SK-N-SH (cell line): ENCODE results near the gene ABHD10. TPM values are rescaled to one million over a fixed set of nuclear protein-coding genes. Genes with fewer than 3 reads are reported as not detected.

ENCODE experiments used
- CTCF ChIA-PET: fragments of 300-600, 350-600 bp; formaldehyde crosslinking; extraction: SDS; loops from one replicate; lab custom pipeline; 2021; lab: Yijun Ruan, JAX
- POLR2A ChIA-PET: fragments of 350-600 bp; sonication (Branson Sonifier 250); formaldehyde crosslinking; extraction: SDS; loops from one replicate; lab custom pipeline; 2020; ENCODE audit warnings: antibody characterized with exemption, inconsistent platforms; lab: Yijun Ruan, JAX
- DNase-seq: peaks from one replicate; pipeline ENCODE4 v3.0.0; 2012
- H2AFZ ChIP-seq: fragments of 200-600 bp; sonication (generic); 2 replicates; pipeline ENCODE4 v1.8.1; 2016; ENCODE audit warnings: antibody characterized with exemption, mild to moderate bottlenecking, low read depth
- H3F3A ChIP-seq: fragments of 200-600 bp; sonication (generic); replicated peaks from 2 replicates; pipeline ENCODE3; 2016; ENCODE audit warnings: antibody characterized with exemption, mild to moderate bottlenecking; ENCODE audit not compliant: insufficient read depth
- H3K27ac ChIP-seq, 2 experiments: fragments of 200-500 bp in 1 of 2; fragments of 200-600 bp in 1 of 2; sonication (Bioruptor generic) in 1 of 2; sonication (generic), shearing (Covaris generic) in 1 of 2; 2 replicates each; pipeline versions ENCODE4 v1.5.1 to v1.6.1; 2014 to 2016; ENCODE audit warnings: low read depth in 2 of 2, inconsistent platforms in 1 of 2, low read length in 1 of 2, mild to moderate bottlenecking in 1 of 2, mixed read lengths in 1 of 2
- H3K27me3 ChIP-seq: fragments of 200-600 bp; sonication (generic), shearing (Covaris generic); 2 replicates; pipeline ENCODE4 v1.6.1; 2016; ENCODE audit warnings: mixed run types; ENCODE audit not compliant: insufficient read depth
- H3K36me3 ChIP-seq, 2 experiments: fragments of 200-500 bp in 1 of 2; fragments of 200-600 bp in 1 of 2; sonication (Bioruptor generic) in 1 of 2; sonication (generic) in 1 of 2; replicated peaks in 1 of 2; 2 replicates each; pipeline versions ENCODE3 to v1.5.1; 2014 to 2016; ENCODE audit warnings: low read length in 1 of 2, mild to moderate bottlenecking in 1 of 2; ENCODE audit not compliant: insufficient read depth in 2 of 2, control insufficient read depth in 1 of 2
- H3K4me1 ChIP-seq, 2 experiments: fragments of 200-500 bp in 1 of 2; fragments of 200-600 bp in 1 of 2; sonication (Bioruptor generic) in 1 of 2; sonication (generic), shearing (Covaris generic) in 1 of 2; 2 replicates each; pipeline versions ENCODE4 v1.5.1 to v1.6.1; 2014 to 2016; ENCODE audit warnings: low read depth in 1 of 2, low read length in 1 of 2, mixed run types in 1 of 2; ENCODE audit not compliant: insufficient read depth in 2 of 2, control insufficient read depth in 1 of 2
- H3K4me2 ChIP-seq: fragments of 200-600 bp; sonication (generic), shearing (Covaris generic); 2 replicates; pipeline ENCODE4 v1.6.1; 2017; ENCODE audit warnings: mixed run types
- H3K4me3 ChIP-seq, 2 experiments: fragments of 200-500 bp in 1 of 2; fragments of 200-600 bp in 1 of 2; sonication (Bioruptor generic) in 1 of 2; sonication (generic), shearing (Covaris generic) in 1 of 2; 2 replicates each; pipeline versions ENCODE4 v1.5.1 to v1.8.1; 2014 to 2016; ENCODE audit warnings: low read depth in 2 of 2, inconsistent platforms in 1 of 2, low read length in 1 of 2, mild to moderate bottlenecking in 1 of 2, mixed read lengths in 1 of 2, moderate library complexity in 1 of 2
- H3K79me2 ChIP-seq: fragments of 200-600 bp; sonication (generic); 2 replicates; pipeline ENCODE4 v1.8.1; 2017; ENCODE audit warnings: mild to moderate bottlenecking; ENCODE audit not compliant: insufficient read depth
- H3K9ac ChIP-seq: fragments of 200-600 bp; sonication (generic); 2 replicates; pipeline ENCODE4 v1.6.1; 2017; ENCODE audit warnings: mixed run types
- H3K9me2 ChIP-seq: fragments of 200-600 bp; sonication (generic); 2 replicates; pipeline ENCODE4 v1.6.1; 2017; ENCODE audit warnings: mixed run types
- H3K9me3 ChIP-seq: fragments of 200-600 bp; sonication (generic); 2 replicates; pipeline ENCODE4 v1.6.1; 2017; ENCODE audit warnings: mixed run types, mild to moderate bottlenecking, moderate library complexity
- H4K20me1 ChIP-seq: fragments of 200-600 bp; sonication (generic); 2 replicates; pipeline ENCODE4 v1.6.1; 2017; ENCODE audit warnings: mild to moderate bottlenecking, mixed run types; ENCODE audit not compliant: insufficient read depth
- ELF1 ChIP-seq: IDR thresholded peaks from 2 replicates; pipeline ENCODE4 v1.4.0; 2012
- EP300 ChIP-seq, 2 experiments: IDR thresholded peaks; 2 replicates each; pipeline versions ENCODE4 v1.4.0 to v1.6.1; 2012; ENCODE audit warnings: borderline replicate concordance in 1 of 2, low read depth in 1 of 2, low read length in 1 of 2
- EZH2phosphoT487 ChIP-seq: fragments of 200-600 bp; sonication (generic); IDR thresholded peaks from 2 replicates; pipeline ENCODE4 v1.6.1; 2017; ENCODE audit warnings: low read depth, mixed run types, mild to moderate bottlenecking, antibody characterized with exemption, moderate library complexity, borderline replicate concordance
- FOSL2 ChIP-seq: IDR thresholded peaks from 2 replicates; pipeline ENCODE4 v1.4.0; 2012; ENCODE audit warnings: low read depth, mild to moderate bottlenecking, moderate library complexity, borderline replicate concordance
- GATA2 ChIP-seq: sonication (generic); formaldehyde crosslinking; IDR thresholded peaks from 2 replicates; pipeline ENCODE4 v1.5.0; 2020; ENCODE audit warnings: mild to moderate bottlenecking, missing genetic modification reagents
- MEF2A ChIP-seq: IDR thresholded peaks from 2 replicates; pipeline ENCODE4 v1.4.0; 2012; ENCODE audit warnings: low read depth, borderline replicate concordance
- NRF1 ChIP-seq: IDR thresholded peaks from 2 replicates; pipeline ENCODE4 v1.6.1; 2012; ENCODE audit warnings: low read depth, mild to moderate bottlenecking, low read length
- RAD21 ChIP-seq: IDR thresholded peaks from 2 replicates; pipeline ENCODE4 v1.6.1; 2012; ENCODE audit warnings: mild to moderate bottlenecking, low read length
- RFX5 ChIP-seq: IDR thresholded peaks from 2 replicates; pipeline ENCODE4 v1.6.1; 2012; ENCODE audit warnings: mild to moderate bottlenecking, improper control_type of control experiment, low read length
- RXRA ChIP-seq: IDR thresholded peaks from 2 replicates; pipeline ENCODE4 v1.4.0; 2012; ENCODE audit warnings: low read depth, mild to moderate bottlenecking, borderline replicate concordance
- TAF1 ChIP-seq: IDR thresholded peaks from 2 replicates; pipeline ENCODE4 v1.6.1; 2012; ENCODE audit warnings: low read depth, mild to moderate bottlenecking, low read length, moderate library complexity, borderline replicate concordance
- TCF12 ChIP-seq: IDR thresholded peaks from 2 replicates; pipeline ENCODE4 v1.4.0; 2012
- TEAD4 ChIP-seq: IDR thresholded peaks from 2 replicates; pipeline ENCODE4 v1.4.0; 2012; ENCODE audit warnings: mild to moderate bottlenecking, borderline replicate concordance; ENCODE audit not compliant: insufficient read depth
- ZBTB33 ChIP-seq: IDR thresholded peaks from 2 replicates; pipeline ENCODE4 v1.4.0; 2012; ENCODE audit warnings: low read depth, borderline replicate concordance
- WGBS: methylation state at CpG from one replicate; pipeline ENCODE4 v1.1.6; 2017; ENCODE audit warnings: low lambda C conversion rate; 5-methylcytosine and 5-hydroxymethylcytosine counted together
- polyA plus RNA-seq, 3 experiments: library from polyadenylated mRNA; depleted of rRNA; stranded (reverse); fragments of >200 nt; gene quantifications; 2 replicates each; pipeline ENCODE4 v1.2.3, GENCODE V29; 2012
- TF ChIP-seq, protein P1 (sequence below): IDR thresholded peaks from 2 replicates; pipeline ENCODE4; 2012
- TF ChIP-seq, protein P2 (sequence below): IDR thresholded peaks from 2 replicates; pipeline ENCODE4 v1.6.1; 2012; ENCODE audit warnings: mild to moderate bottlenecking, low read depth, low read length, moderate library complexity
- TF ChIP-seq, protein P3 (sequence below): IDR thresholded peaks from 2 replicates; pipeline ENCODE4 v1.4.0; 2012; ENCODE audit warnings: low read depth, borderline replicate concordance

The ABHD10 gene
- polyA plus RNA-seq, 1 of the 3 experiments (the other 2 are of a cell fraction) = 14.8 TPM

GRCh38 chr3:112018712-112019111, 39.9 kb downstream of the ABHD10 start:
- Histone ChIP-seq H3K9me3 (no peaks in the 10 kb centered on the region), H3K79me2 (no peaks in the 10 kb centered on the region), H3K4me3 (no peak overlapping the region), H4K20me1 (no peaks in the 10 kb centered on the region), H3K4me2 (no peak overlapping the region), H3K4me1 (peaks cover 0 to 8% of the 10 kb centered on the region in 2 experiments; a peak in 2 of 4 replicates), H3K27ac (no peak overlapping the region), H2AFZ (no peak overlapping the region), H3K9ac (no peak overlapping the region), H3F3A (no peaks in the 10 kb centered on the region), H3K36me3 (peaks cover 0 to under 1% of the 10 kb centered on the region in 2 experiments), H3K9me2 (no peaks in the 10 kb centered on the region), H3K27me3 (no peaks in the 10 kb centered on the region)
- POLR2A ChIA-PET = no interaction called here
- TF ChIP-seq TCF12 = no peak
- TF ChIP-seq NRF1 = no peak
- TF ChIP-seq, protein P1, sequence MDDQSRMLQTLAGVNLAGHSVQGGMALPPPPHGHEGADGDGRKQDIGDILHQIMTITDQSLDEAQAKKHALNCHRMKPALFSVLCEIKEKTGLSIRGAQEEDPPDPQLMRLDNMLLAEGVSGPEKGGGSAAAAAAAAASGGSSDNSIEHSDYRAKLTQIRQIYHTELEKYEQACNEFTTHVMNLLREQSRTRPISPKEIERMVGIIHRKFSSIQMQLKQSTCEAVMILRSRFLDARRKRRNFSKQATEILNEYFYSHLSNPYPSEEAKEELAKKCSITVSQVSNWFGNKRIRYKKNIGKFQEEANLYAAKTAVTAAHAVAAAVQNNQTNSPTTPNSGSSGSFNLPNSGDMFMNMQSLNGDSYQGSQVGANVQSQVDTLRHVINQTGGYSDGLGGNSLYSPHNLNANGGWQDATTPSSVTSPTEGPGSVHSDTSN = no peak
- TF ChIP-seq MEF2A = no peak
- TF ChIP-seq EZH2phosphoT487 = no peak
- no peak for TF ChIP-seq TEAD4
- no peak for TF ChIP-seq ELF1
- no peak for TF ChIP-seq ZBTB33
- no peak for TF ChIP-seq RFX5
- TF ChIP-seq, protein P2, sequence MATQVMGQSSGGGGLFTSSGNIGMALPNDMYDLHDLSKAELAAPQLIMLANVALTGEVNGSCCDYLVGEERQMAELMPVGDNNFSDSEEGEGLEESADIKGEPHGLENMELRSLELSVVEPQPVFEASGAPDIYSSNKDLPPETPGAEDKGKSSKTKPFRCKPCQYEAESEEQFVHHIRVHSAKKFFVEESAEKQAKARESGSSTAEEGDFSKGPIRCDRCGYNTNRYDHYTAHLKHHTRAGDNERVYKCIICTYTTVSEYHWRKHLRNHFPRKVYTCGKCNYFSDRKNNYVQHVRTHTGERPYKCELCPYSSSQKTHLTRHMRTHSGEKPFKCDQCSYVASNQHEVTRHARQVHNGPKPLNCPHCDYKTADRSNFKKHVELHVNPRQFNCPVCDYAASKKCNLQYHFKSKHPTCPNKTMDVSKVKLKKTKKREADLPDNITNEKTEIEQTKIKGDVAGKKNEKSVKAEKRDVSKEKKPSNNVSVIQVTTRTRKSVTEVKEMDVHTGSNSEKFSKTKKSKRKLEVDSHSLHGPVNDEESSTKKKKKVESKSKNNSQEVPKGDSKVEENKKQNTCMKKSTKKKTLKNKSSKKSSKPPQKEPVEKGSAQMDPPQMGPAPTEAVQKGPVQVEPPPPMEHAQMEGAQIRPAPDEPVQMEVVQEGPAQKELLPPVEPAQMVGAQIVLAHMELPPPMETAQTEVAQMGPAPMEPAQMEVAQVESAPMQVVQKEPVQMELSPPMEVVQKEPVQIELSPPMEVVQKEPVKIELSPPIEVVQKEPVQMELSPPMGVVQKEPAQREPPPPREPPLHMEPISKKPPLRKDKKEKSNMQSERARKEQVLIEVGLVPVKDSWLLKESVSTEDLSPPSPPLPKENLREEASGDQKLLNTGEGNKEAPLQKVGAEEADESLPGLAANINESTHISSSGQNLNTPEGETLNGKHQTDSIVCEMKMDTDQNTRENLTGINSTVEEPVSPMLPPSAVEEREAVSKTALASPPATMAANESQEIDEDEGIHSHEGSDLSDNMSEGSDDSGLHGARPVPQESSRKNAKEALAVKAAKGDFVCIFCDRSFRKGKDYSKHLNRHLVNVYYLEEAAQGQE = no peak
- CTCF ChIA-PET = interaction anchor here (7.3 kb wide), 1 partner anchor 30 kb away, joined by 90 read pairs; no protein-coding TSS in a partner anchor
- WGBS = 89% methylated on average over 4 of the region's 4 CpGs
- no peak for DNase-seq

GRCh38 chr3:112019716-112020115, 40.9 kb downstream of the ABHD10 start:
- H3K9me3 ChIP-seq = no peaks in the 10 kb centered on the region
- H3K9me2 ChIP-seq = no peaks in the 10 kb centered on the region
- H3F3A ChIP-seq = no peaks in the 10 kb centered on the region
- POLR2A ChIA-PET = no interaction called here
- no peak overlapping the region for H3K27ac ChIP-seq
- no peak overlapping the region for H3K4me2 ChIP-seq
- CTCF ChIA-PET = interaction anchor here (0.9 kb wide), 1 partner anchor 52 kb away, joined by 3 read pairs; no protein-coding TSS in a partner anchor
- 91% methylated on average over 1 of the region's 1 CpG for WGBS
- no peak for DNase-seq
- H3K9ac ChIP-seq = no peak overlapping the region
- no peak overlapping the region for H2AFZ ChIP-seq
- H3K36me3 ChIP-seq = no peaks in the 10 kb centered on the region
- peaks cover 0 to 8% of the 10 kb centered on the region in 2 experiments; a peak in 2 of 4 replicates for H3K4me1 ChIP-seq
- no peak overlapping the region for H3K4me3 ChIP-seq
- no peaks in the 10 kb centered on the region for H3K27me3 ChIP-seq
- H4K20me1 ChIP-seq = no peaks in the 10 kb centered on the region
- no peaks in the 10 kb centered on the region for H3K79me2 ChIP-seq
- no peak for TF ChIP-seq RAD21
- TF ChIP-seq FOSL2 = no peak
- TF ChIP-seq, protein P1 = no peak
- no peak for TF ChIP-seq RXRA
- TF ChIP-seq EP300 (IDR thresholded peaks at IDR 0.05; ENCODE audit: borderline replicate concordance in 1 of 2, low read depth in 1 of 2, low read length in 1 of 2) = no peak
- no peak for TF ChIP-seq GATA2 (CRISPR knock-in tag)
- TF ChIP-seq, protein P3, sequence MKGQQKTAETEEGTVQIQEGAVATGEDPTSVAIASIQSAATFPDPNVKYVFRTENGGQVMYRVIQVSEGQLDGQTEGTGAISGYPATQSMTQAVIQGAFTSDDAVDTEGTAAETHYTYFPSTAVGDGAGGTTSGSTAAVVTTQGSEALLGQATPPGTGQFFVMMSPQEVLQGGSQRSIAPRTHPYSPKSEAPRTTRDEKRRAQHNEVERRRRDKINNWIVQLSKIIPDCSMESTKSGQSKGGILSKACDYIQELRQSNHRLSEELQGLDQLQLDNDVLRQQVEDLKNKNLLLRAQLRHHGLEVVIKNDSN = no peak
- no peak for TF ChIP-seq TAF1
